GM18517 (cell line): ENCODE data around the gene ZFAND3.

ENCODE experiments used
- ATAC-seq: cut with Tn5 transposase; IDR thresholded peaks from one replicate; pipeline ENCODE4 v1.9.1; 2021; ENCODE audit warnings: mild to moderate bottlenecking, moderate library complexity; ENCODE audit not compliant: unreplicated experiment

The ZFAND3 gene

GRCh38 chr6:38174315-38174714 lies 354.8 kb downstream of the ZFAND3 start:
- no peak for ATAC-seq

- no peak for ATAC-seq
Measured at GRCh38 chr6:38174806-38175495, 355.4 kb downstream of the ZFAND3 start.

DNA sequence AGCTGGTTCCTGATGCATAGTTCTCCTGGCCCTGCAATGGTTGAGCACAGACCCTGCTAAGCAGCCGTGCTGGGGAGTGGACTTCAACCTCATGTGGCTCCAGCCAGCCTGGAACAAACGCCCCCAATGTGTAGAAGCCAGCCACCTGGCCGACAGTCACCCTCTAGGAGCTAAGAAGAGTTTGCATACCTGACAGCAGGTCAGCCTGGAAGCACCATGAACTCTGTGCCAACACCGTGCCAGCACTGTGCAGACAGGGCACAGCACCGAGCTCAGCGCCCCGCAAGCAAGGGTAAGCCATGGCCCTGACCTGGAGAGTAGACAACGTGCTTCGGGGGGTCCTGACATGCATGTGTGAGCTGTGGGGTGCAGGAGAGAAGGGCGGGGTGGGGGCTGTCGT lies 356.3 kb downstream of the ZFAND3 start:
- no peak for ATAC-seq

- no peak for ATAC-seq
Measured at GRCh38 chr6:38176797-38177751, 357.5 kb downstream of the ZFAND3 start.

DNA sequence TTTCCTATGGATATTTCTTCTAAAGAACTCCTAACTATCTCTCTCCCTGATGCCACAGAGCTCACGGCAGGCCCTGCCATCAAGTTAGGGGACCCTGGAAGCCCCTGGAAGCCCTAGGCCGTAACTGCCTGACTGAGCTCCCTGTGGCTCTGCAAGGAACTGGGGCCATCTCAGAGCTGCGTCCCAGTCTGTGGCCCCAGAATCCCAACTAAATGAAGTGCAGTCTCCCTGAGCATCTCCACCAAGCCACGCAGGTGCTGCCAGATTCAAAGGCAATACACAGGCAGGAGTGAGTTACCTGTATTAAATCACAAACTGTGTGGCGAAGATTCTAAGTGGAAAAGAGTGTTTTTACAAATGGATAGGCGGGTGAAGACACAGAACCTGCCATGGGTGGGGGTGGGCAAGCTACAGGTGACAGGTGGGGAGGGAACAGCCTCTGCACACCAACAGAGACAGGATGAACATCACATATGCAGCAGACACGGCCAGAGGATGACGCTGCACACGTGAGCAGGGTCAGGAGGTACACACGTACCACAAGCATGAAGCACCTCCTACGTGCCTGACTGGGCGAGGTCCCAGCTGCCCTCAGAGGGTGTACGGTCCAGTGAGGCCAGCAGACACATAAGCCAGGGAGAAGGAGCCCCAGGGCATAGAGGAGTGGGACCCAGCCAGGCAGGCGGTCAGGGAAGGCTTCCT lies 358.5 kb downstream of the ZFAND3 start:
- ATAC-seq, result no peak

- ATAC-seq, result no peak
Measured at GRCh38 chr6:38178584-38178886, 359.0 kb downstream of the ZFAND3 start.

DNA sequence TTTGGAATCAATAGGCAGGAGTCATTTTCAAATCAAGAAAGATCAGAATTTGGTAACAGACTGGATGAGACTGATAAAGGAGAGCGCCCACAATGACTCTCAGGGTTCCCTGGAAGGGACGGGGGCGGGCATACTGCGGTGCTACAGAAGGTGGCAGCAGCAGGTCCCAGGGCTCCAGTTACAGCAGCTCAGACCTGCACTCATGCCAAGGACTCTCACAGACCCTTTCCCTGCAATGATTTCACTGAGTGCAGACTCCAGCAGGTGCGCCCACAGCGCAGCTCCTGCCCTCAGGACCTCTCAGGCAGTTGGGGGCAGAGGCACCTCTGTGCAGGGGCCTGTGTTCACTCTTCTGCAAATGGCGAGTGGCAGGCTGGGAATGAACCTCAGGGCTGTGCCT lies 359.8 kb downstream of the ZFAND3 start:
- no peak for ATAC-seq

- ATAC-seq, result no peak
Measured at GRCh38 chr6:38179794-38180430, 360.4 kb downstream of the ZFAND3 start.

- ATAC-seq, result no peak
Measured at GRCh38 chr6:38180586-38180985, 361.1 kb downstream of the ZFAND3 start.

DNA sequence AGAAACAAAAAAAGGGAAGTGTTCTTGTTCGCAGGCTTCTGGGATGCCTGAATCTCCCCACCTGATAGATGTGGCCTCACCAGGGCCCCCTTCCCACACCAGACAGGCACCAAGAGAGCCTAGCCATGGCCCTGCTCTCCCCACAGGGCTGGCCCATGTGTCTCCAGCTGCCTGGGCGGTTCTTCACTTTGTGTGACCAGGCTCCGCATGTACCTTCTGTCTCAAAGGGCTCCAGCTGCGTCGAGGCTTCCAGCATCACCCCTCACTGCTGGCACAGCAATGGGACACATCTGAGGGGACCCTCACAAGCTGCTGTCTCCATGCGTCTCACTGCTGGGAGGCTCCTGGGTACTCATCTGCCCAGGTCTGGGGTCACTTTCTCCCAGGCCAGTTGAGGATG lies 362.9 kb downstream of the ZFAND3 start:
- ATAC-seq, result no peak

DNA sequence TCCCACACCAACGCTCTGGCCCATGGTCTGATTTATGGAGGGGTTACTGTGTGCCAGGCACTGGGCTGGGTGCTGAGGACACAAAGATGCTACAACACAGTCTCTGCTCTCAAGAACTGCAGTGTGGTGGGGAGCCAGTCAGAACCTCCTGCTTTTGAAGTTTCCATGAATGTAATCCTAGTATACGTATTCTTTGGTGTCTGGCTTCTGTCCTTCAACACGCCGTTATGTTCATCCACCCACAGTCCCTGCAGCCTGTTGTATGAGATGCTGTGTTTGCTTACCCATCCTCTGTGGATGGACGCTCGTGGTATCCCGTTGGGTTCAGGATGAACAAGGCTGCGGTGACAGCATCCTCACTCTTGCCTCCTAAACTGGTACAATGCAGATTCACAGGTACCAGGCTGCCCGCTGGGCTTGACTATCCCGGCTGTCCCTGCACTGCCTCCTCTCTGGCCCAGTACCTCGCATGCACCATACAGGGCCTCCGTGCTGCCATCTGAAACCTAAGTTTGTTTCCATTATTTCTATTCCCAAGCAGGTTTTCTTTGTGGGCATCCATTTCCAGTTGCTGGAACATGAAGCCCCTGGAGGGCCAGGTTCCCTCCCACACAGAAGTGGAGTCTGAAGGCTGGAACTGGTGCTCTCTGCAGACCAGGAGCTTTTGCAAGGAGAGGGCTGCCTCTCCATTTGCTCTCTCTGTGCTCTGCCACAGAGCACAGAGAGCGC lies 364.5 kb downstream of the ZFAND3 start:
- ATAC-seq, result no peak

DNA sequence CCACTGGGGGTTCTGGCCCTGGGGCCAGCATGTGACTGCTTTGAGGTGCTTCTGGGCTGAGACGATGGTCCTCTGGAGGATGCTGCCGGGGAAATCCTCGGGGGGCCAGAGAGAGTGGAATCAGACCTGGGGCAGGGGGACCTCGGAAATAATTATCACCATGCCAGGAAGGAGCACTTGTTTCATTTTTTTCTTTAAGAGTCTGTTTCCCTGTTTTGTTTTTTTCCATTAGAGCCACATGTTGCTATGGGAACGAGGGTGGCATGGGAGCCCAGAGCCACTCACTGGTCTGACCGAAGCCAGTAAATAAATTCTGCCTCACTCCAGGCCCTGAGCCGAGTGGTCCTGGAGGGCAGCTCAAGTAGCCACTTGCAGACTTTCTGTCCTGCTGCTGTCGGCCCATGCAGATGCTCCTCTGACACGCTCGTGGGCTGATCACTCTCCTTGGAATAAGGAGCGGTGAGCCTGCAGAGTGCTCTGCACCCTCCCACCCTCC lies 365.1 kb downstream of the ZFAND3 start:
- ATAC-seq, result no peak

- ATAC-seq, result no peak
Measured at GRCh38 chr6:38185244-38185643, 365.7 kb downstream of the ZFAND3 start.

GRCh38 chr6:38185752-38186151 lies 366.2 kb downstream of the ZFAND3 start:
- no peak for ATAC-seq

DNA sequence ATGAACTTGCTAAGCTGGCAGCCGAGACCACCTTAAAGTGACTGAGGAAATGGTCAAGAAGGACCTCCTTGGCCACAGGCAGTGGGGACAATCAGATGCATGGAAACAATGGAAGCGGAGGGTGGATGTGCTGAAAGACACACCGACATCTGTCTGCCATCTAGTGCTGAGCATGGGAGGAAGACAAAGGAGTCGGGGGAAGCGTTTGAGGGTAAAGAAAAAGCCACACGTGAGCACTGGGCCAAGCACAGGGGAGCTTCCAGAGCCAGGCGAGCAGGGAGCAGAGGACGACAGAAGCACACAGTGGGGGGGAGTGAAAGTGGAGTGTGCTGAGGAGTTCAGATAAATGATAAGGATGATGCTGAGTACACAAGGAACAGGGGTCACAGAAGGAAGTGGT lies 367.8 kb downstream of the ZFAND3 start:
- no peak for ATAC-seq

DNA sequence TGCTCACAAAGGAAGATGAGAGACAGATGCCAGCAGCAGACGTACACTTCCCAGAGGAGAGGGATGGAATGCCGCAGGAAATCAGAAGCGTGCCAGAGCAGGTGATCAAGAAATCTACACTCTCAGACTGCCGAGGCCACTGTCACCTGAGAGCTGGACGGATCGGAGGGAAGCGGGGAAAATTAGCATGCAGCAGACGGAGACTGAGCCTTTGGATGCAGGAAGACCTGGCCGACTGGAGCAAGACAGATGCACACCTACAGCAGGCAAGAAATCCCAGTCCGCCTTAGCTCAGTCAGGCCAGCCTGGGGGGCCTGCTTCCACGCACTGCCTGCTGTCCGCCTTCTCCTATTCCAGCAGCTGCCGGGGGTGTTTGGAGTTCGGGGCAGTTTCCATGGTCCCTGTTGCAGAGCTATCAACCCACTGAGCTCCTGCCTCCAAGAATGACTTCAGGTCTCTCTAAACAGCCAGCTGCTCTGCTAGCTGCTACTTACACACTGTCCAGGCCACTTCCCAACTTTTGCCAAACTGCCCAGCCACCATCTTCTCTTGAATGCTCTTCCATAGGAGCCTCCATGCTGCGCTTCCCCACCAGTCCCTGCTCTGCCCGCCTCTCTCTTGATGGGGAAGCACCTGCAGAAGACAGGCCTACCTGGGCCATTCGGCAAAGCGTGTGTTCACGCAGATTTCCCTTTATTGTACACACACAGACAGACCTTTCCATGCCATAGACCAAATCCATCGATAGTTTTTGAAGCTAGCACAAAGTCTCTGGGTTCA lies 368.5 kb downstream of the ZFAND3 start:
- no peak for ATAC-seq

DNA sequence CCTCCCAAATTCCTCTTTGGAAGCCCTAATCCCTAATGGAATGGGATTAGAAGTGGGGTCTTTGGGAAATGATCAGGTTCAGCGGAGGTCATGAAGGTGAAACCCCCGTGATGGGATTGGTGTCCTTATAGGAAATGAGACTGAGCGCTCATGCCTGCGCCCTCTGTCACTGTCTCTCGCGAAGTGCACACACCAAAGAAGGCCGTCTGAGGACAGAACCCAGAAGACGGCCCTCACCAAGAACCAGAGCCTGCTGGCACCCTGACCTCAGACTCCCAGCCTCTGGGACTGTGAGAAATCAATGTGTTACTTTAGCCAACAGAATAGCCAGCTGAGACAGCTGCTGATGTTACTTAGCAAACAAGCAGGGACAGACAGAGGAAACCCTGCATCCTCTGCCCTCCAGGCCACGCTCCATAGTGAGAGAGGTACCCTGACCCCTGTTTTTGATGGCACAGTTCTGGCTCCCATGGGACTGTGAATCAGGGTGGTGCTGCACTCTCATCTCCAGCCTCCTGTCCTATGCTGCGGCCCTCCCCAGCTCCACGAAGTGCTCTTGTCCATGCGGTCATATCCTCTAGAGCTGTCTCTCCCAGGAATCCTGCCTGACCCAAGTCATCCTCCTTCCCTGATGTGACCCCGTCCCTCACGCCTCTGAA lies 369.3 kb downstream of the ZFAND3 start:
- no peak for ATAC-seq

DNA sequence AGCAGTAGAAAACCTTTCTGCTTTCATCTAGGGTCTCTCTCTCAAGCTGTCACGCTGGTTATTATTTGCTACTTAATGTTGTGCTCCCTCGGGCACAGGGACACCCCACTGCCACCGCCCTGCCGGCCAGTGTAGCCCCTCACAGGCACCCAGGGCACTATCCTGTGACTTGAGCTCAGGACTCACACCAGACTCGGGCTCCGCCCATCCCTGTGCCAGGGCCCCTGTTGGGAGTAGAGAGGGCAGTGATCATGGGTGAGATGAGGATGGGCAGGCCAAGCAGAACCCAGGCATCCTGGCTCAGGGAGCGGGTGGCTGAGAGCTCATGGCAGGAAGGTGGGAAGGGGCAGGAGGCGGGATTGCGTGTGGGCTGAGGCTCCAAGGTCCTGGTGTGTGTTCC lies 371.9 kb downstream of the ZFAND3 start:
- ATAC-seq, result no peak

GRCh38 chr6:38192011-38192410 lies 372.5 kb downstream of the ZFAND3 start:
- no peak for ATAC-seq
